GM19438 (cell line): ENCODE data around the gene RAX2.

ENCODE experiments used
- ATAC-seq: cut with Tn5 transposase; IDR thresholded peaks from one replicate; pipeline ENCODE4 v1.9.1; 2021; ENCODE audit warnings: low read depth; ENCODE audit not compliant: unreplicated experiment

Gene RAX2

DNA sequence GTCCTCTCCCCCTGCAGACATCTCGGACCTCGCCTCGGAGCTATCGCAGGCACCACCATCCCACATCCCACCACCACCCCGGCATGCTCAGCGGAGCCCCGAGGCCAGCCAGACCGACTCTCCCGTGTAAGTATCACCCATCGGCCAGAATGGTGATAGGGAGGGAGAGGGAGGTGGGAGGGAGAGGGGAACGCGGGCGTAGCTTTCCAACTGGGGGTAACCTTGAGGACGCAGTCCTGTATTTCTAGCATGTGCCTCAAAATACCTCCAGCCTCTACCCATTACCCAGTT, 37.8 kb downstream of the RAX2 start:
- ATAC-seq = no peak

- ATAC-seq = no peak
These were observed 38.3 kb downstream of the RAX2 start for GRCh38 chr19:3733549-3734309.

DNA sequence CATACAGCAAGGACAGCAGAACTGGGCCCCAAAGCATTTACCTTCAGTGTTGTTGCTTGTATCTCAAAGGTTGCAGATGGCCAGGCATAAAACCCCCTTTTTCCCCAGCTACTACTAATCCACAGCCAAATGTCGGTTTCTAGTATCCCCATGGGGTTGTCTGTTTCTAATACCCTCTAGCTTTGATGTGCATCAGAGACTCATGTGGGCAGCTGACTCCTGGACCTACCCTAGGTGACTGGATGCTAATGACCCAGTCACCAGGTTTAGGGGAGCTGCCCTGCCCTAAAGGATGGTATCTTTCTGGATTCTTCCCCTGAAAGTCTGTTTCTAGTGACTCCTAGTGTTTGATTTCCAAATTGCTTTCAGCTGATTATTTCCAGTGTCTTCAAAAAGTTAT, 39.9 kb downstream of the RAX2 start:
- no peak for ATAC-seq

DNA sequence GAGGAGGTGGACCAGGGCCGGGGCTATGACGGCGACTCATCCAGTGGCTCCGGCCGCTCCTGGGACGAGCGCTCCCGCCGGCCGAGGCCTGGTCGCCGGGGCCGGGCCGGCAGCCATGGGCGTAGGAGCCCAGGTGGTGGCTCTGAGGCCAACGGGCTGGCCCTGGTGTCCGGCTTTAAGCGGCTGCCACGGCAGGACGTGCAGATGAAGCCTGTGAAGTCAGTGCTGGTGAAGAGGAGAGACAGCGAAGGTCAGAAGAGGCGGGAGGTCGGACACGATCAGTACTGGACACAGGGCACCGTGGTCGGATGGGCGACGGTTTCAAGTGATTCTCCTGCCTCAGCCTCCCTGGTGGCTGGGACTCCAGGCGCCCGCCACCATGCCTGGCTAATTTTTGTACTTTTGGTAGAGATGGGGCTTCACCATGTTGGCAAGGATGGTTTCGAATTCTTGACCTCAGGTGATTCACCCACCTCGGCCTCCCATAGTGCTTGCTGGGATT, 41.5 kb downstream of the RAX2 start:
- no peak for ATAC-seq

DNA sequence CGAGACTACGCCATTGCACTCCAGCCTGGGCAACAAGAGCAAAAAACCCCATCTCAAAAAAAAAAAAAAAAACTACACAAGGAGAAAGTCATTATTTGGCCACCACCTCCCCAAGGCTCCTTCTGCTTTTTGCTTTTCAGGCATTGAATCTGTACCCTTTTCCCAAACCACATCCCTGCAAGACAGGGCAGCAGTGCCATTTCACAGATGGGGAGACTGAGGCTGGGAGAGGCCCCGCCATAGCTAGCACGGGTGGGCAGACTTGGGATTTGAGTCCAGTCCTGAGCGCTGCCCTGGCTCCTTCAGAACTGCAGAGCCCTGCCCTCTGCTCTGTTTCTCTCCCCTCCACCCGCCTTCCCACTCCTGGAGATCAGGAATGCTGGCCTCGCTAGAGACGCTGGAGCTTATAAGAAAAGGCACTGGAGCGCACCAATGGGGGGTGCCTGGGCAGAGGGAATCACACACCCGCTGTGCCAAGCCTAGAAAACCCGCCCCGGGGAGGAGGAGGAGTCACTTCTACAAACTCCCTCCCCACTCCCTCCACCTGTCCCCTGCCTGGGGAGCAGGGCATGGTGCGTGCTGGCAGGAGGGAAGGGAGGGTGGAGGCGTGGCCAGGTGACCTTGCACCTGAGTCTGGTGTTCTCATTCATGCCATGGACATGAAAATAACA, 46.3 kb downstream of the RAX2 start:
- ATAC-seq = no peak

DNA sequence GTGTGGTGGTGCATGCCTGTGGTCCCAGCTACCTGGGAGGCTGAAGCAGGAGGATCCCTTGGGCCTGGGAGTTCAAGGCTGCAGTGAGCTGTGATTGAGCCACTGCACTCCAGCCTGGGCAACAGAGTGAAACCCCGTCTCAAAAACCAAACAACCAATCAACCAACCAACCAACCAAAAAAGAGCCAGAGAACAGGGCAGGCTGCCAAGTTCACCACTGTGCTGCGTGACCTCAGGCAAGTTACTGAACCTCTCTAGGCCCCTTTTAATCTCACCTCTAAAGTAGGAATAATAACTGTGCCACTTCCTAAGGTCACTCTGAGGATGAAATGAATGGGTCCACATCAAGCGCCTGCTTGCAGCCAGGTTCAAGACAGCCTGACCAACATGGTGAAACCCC, 46.9 kb downstream of the RAX2 start:
- ATAC-seq = no peak

DNA sequence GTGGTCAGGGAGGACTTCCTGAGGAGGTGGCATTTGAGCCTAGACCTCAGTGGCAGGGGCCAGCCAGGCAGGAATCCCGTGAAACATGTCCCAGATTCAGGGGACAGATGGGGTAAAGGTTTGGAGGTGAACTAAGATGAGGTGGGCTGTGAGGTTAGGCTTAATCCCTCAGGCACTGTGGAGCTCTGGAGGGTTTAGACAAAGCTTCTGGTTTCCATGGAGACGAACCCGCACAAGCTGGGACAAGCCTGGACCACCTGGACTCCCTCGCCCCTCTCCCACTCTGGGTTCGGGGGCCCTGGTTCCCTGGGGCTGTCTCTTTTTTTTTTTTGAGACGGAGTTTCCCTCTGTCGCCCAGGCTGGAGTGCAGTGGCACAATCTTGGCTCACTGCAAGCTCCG, 48.1 kb downstream of the RAX2 start:
- no peak for ATAC-seq

GRCh38 chr19:3723110-3723488, 48.9 kb downstream of the RAX2 start:
- ATAC-seq = no peak

GRCh38 chr19:3722443-3723109, 49.5 kb downstream of the RAX2 start:
- no peak for ATAC-seq

GRCh38 chr19:3721887-3722442, 50.1 kb downstream of the RAX2 start:
- ATAC-seq = no peak

DNA sequence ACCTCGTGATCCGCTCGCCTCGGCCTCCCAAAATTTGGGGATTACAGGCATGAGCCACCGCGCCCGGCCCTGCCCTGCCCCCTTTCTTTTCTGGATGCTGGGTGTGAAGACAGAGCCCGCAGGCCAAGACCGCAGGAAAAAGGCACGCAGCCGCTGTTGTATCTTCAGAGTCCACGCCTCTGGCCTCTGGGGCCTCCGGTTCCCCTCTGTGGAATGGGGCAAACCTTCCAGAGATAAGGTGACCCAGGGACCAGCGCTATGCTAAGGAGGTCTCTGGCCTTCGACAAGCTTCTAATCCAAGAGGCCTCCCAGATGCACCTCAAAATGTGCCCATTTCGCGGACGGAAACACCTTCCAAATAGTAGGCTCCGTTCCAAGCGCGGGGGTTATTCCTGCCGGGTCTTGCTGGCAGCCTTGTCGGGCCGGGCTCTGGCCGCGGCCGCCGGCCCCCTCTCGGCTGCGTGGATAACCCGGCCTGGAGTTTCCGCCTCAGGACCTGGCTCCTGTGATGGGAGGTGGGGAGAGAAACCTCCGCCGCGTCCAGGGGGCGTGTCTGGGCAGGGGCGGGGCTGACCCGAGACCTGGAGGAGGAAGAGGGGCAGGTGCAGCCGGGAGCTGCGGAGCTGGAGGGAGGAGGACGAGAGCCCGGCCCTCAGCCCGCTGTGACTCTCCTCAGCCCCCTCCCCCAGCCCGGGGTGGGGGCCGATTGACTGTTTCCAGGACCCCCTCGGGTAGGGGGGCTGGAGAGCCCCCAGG, 50.7 kb downstream of the RAX2 start:
- ATAC-seq = no peak

DNA sequence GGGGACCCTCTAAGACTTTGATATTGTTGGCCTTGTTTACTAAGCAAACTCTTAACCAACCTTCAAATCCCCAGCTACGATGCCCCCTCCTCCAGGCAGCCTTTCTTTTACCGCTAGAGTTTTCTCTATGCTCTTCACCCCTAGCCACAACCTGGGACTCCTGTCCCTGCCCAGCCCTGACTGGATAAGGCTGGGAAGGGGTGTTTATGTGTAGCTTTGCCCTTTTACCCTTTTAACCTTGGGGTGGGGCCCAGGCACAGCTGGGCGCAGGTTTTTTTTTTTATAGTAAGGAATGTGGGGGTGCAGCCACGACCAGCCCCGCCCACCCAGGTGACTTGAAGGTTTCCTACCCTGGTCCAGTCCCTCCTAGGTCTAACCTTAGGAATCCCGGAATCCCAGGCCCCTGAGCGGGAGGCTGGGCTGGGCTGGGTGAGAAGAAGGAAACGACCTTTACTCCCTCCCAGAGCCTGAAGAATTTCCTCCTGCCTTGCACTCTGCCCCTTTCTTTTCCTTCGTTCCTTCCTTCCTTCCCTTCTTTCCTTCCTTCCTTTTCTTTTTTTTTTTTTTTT, 51.6 kb downstream of the RAX2 start:
- ATAC-seq = no peak

DNA sequence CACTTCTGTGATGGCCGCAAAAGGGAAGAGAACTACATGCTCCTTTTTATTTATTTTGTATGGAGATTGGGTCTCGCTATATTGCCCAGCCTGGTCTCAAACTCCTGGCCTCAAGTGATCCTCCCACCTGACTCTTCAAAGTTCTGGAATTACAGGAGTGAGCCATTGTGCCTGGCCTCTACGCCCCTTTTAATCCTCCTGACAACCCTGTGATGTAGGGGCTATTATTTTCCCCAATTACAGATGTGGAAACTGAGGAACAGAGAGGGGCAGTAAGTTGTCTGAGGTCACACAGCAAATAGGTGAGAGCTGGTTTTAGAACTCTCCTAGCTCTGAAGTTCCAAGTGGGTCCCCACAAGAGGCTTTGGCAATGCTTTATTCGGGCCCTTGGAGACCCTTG, 52.2 kb downstream of the RAX2 start:
- no peak for ATAC-seq
